Measurements from ENCODE around the gene CLEC4M.

Gene CLEC4M

GRCh38 chr19:7762719-7763293 is at the start of gene CLEC4M:
CLEC4M (plus strand) TSS chr19:7763243; CDS start chr19:7763267, 24 bp downstream.
- DNase-seq (ENCODE audit: low read depth) = no peak

GRCh38 chr19:7715671-7716070 is 47.4 kb upstream of the CLEC4M start:
- no peak for DNase-seq (ENCODE audit: low read depth)

GRCh38 chr19:7716762-7717161 is 46.3 kb upstream of the CLEC4M start:
- no peak for DNase-seq (ENCODE audit: low read depth)

- DNase-seq (ENCODE audit: low read depth) = no peak
These were observed 44.4 kb upstream of the CLEC4M start for GRCh38 chr19:7718668-7719067.

- no peak for DNase-seq (ENCODE audit: low read depth)
These were observed 42.7 kb upstream of the CLEC4M start for GRCh38 chr19:7720351-7720750.

- DNase-seq (ENCODE audit: low read depth) = no peak
These were observed 40.8 kb upstream of the CLEC4M start for GRCh38 chr19:7722231-7722651.

- no peak for DNase-seq (ENCODE audit: low read depth)
These were observed 37.3 kb upstream of the CLEC4M start for GRCh38 chr19:7725791-7726190.

- DNase-seq (ENCODE audit: low read depth) = no peak
These were observed 33.8 kb upstream of the CLEC4M start for GRCh38 chr19:7729211-7729610.

- DNase-seq (ENCODE audit: low read depth) = no peak
These were observed 33.2 kb upstream of the CLEC4M start for GRCh38 chr19:7729831-7730285.

- DNase-seq (ENCODE audit: low read depth) = no peak
These were observed 32.5 kb upstream of the CLEC4M start for GRCh38 chr19:7730286-7731217.

GRCh38 chr19:7731218-7731595 is 31.8 kb upstream of the CLEC4M start:
- no peak for DNase-seq (ENCODE audit: low read depth)

- no peak for DNase-seq (ENCODE audit: low read depth)
These were observed 31.4 kb upstream of the CLEC4M start for GRCh38 chr19:7731615-7732014.

- DNase-seq (ENCODE audit: low read depth) = no peak
These were observed 31.0 kb upstream of the CLEC4M start, which contains the start of gene CLEC4G for GRCh38 chr19:7732045-7732444. CLEC4G (minus strand) TSS chr19:7732110; CDS start chr19:7732102, 8 bp downstream.

GRCh38 chr19:7733376-7733775 is 29.7 kb upstream of the CLEC4M start:
- no peak for DNase-seq (ENCODE audit: low read depth)

GRCh38 chr19:7734220-7735203 is 28.5 kb upstream of the CLEC4M start:
- no peak for DNase-seq (ENCODE audit: low read depth)

- no peak for DNase-seq (ENCODE audit: low read depth)
These were observed 26.9 kb upstream of the CLEC4M start for GRCh38 chr19:7736148-7736547.

- DNase-seq (ENCODE audit: low read depth) = no peak
These were observed 25.8 kb upstream of the CLEC4M start for GRCh38 chr19:7737215-7737614.

GRCh38 chr19:7738023-7738422 is 25.0 kb upstream of the CLEC4M start:
- DNase-seq (ENCODE audit: low read depth) = no peak

- no peak for DNase-seq (ENCODE audit: low read depth)
These were observed 23.8 kb upstream of the CLEC4M start for GRCh38 chr19:7739211-7739755.

- DNase-seq (ENCODE audit: low read depth) = no peak
These were observed 23.0 kb upstream of the CLEC4M start for GRCh38 chr19:7739801-7740681.

- no peak for DNase-seq (ENCODE audit: low read depth)
These were observed 22.4 kb upstream of the CLEC4M start for GRCh38 chr19:7740682-7741054.
